Aorta (tissue), 5 donors: ENCODE data around the gene GRM8. TPM values are rescaled to one million over a fixed set of nuclear protein-coding genes. Genes with fewer than 3 reads are reported as not detected.

Source experiments
- ATAC-seq: fragments of 200-7000 bp; cut with Tn5 transposase; one replicate; pipeline ENCODE4 v1.9.1; 2022; ENCODE audit warnings: moderate library complexity; ENCODE audit not compliant: low FRiP score
- DNase-seq, 2 donors: peaks; one replicate each; pipeline ENCODE4 v3.0.0-alpha.2; 2020
- H3K27ac ChIP-seq, 2 donors: one replicate each; pipeline ENCODE4 v1.5.1; 2013; ENCODE audit warnings: low read length in 2 of 2, mild to moderate bottlenecking in 2 of 2, moderate library complexity in 2 of 2, control low read depth in 1 of 2, inconsistent platforms in 1 of 2, low read depth in 1 of 2
- H3K27me3 ChIP-seq, 2 donors: one replicate each; pipeline ENCODE4 v1.6.1; 2013; ENCODE audit warnings: control low read depth in 1 of 2, low read length in 1 of 2, mild to moderate bottlenecking in 1 of 2, moderate library complexity in 1 of 2; ENCODE audit not compliant: insufficient read depth in 2 of 2, control insufficient read depth in 1 of 2
- H3K36me3 ChIP-seq, 2 donors: one replicate each; pipeline ENCODE4 v1.6.1; 2013; ENCODE audit warnings: control low read depth in 1 of 2, low read length in 1 of 2, mild to moderate bottlenecking in 1 of 2; ENCODE audit not compliant: insufficient read depth in 2 of 2, control insufficient read depth in 1 of 2
- H3K4me1 ChIP-seq, 2 donors: one replicate each; pipeline ENCODE4 v1.6.1; 2013; ENCODE audit warnings: low read length in 2 of 2, control low read depth in 1 of 2, mild to moderate bottlenecking in 1 of 2, moderate library complexity in 1 of 2; ENCODE audit not compliant: insufficient read depth in 2 of 2, control insufficient read depth in 1 of 2
- H3K4me3 ChIP-seq, 2 donors: one replicate each; pipeline ENCODE4 v1.5.1; 2013; ENCODE audit warnings: low read length in 2 of 2, control low read depth in 1 of 2, mild to moderate bottlenecking in 1 of 2
- H3K9me3 ChIP-seq: one replicate; pipeline ENCODE4 v1.6.1; 2013; ENCODE audit warnings: mild to moderate bottlenecking, low read length; ENCODE audit not compliant: control insufficient read depth
- WGBS, 2 donors: extraction: QIAGEN DNeasy Blood & Tissue Kit; methylation state at CpG; one replicate each; pipeline ENCODE4 v1.1.7; 2013; 5-methylcytosine and 5-hydroxymethylcytosine counted together
- intact Hi-C, 2 donors: fragments of 100-400 bp; cut with DNase I; formaldehyde crosslinking; loops; one replicate each; pipeline versions ENCODE4 v1.14.2 to v1.15.0; 2022
- polyA plus RNA-seq, 2 donors: library from polyadenylated mRNA; stranded (reverse); fragments of 200-250 nt; gene quantifications; one replicate each; pipeline ENCODE4 v1.2.3, GENCODE V29; 2013
- total RNA-seq, 2 donors: library from RNA; stranded (reverse); fragmentation: NEBNext Ultra II Directional; extraction: Animal tissue kit (Norgen Biotek cat#: 25700); gene quantifications; one replicate each; pipeline ENCODE4 v1.2.1, GENCODE V29; 2021
- donor health status: healthy with polysubstance abuse.
- donor health status: Bipolar disorder and iron deficiency.
- donor health status: DM: no; HTN: no; CAD: no.
- donor health status: DM: no; HTN: no; CAD: no.
- donor health status: DM: yes; HTN: yes; CAD: no.

Gene GRM8
- total and polyA plus RNA-seq, 4 donors: 0.20 TPM; not detected in 3

DNA sequence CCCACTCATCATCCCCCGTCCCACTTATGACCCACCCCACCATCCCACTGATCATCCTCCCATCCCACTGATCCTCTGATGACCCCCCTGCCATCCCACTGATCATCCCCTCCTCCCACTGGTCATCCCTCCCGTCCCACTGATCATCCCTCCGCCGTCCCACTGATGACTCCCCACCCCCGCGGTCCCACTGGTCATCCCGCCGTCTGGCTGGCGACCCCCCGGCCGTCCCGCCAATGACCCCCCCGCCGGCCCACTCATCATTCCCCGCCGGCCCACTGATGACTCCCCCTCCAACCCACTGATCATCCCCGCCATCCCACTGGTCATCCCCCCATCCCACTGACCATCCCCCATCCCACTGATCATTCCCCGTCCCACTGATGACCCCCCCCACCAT, 161.1 kb downstream of the GRM8 start:
- no peaks in the 10 kb centered on the region for H3K27me3 ChIP-seq
- ATAC-seq: no peak
- H3K27ac ChIP-seq: no peak overlapping the region
- intact Hi-C loops: no loop called here
- no peaks in the 10 kb centered on the region for H3K36me3 ChIP-seq
- H3K4me1 ChIP-seq: no peaks in the 10 kb centered on the region
- WGBS, 2 donors: 93 to 96% methylated on average over 16 to 18 of the region's 18 CpGs
- no peak for DNase-seq
- no peak overlapping the region for H3K4me3 ChIP-seq
- H3K9me3 ChIP-seq: no peaks in the 10 kb centered on the region

- ATAC-seq (no peak), DNase-seq (no peak)
- WGBS, 2 donors: 62 to 67% methylated on average over 1 of the region's 1 CpG
- peaks cover 2% of the 10 kb centered on the region for H3K9me3 ChIP-seq
- peaks cover 0 to 2% of the 10 kb centered on the region in 2 donors for H3K27me3 ChIP-seq
- no peak overlapping the region for H3K27ac ChIP-seq
- no peaks in the 10 kb centered on the region for H3K4me1 ChIP-seq
- H3K36me3 ChIP-seq: no peaks in the 10 kb centered on the region
- H3K4me3 ChIP-seq: no peak overlapping the region
- intact Hi-C loops: no loop called here
Observed at GRCh38 chr7:127089146-127089545, 163.6 kb downstream of the GRM8 start.

DNA sequence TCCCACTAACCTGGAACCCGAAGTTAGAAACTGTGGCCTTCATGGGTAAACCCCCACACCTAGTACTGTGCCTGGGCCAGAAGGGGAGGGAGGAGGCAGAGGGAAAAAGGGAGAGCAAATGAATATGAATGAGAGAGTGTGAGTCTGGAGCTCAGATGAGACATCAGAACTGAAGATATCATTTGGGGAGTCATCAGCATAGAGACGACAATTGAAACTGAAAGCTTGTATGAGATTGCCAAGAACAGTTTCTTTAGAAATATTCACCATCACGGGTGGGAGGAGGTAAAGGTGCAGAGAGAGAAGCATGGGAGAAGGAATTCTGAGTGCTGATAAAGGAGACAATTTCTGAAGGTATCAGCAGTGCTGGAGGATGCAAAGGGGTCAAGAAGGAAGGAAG, 171.2 kb downstream of the GRM8 start:
- peaks cover 2% of the 10 kb centered on the region for H3K9me3 ChIP-seq
- WGBS, 2 donors: 62 to 76% methylated on average over 3 of the region's 3 CpGs
- no peaks in the 10 kb centered on the region for H3K36me3 ChIP-seq
- H3K4me3 ChIP-seq: no peak overlapping the region
- no peak overlapping the region for H3K27ac ChIP-seq
- no peak for DNase-seq
- no peak for ATAC-seq
- intact Hi-C loops: no loop called here
- H3K27me3 ChIP-seq: peaks cover 0 to 2% of the 10 kb centered on the region in 2 donors
- H3K4me1 ChIP-seq: no peaks in the 10 kb centered on the region

DNA sequence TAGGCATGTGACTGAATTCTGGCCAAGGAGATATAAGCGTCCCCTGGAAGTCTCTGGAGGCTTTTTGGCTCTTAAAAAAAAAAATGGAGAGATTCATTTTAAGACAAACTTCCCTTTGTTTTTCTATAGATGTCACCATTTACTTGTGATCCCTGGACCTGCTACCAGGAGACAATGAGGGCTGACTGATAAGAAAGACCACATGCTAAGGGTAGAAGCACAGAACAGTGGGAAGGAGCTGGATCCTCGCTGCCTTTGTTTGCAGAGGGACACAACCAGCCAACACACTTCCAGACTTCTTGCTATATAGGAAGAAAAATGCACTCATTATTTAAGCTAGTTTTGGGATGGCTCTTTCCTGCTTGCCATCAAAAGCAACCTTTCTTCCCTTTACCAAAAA, 172.2 kb downstream of the GRM8 start:
- 48 to 55% methylated on average over 2 of the region's 2 CpGs for WGBS, 2 donors
- intact Hi-C loops: no loop called here

GRCh38 chr7:127066974-127067373, 185.8 kb downstream of the GRM8 start:
- Histone ChIP-seq H3K36me3 (no peaks in the 10 kb centered on the region), H3K4me1 (no peaks in the 10 kb centered on the region), H3K9me3 (no peaks in the 10 kb centered on the region), H3K27me3 (no peaks in the 10 kb centered on the region), H3K4me3 (no peak overlapping the region), H3K27ac (no peak overlapping the region)
- DNase-seq (no peak), ATAC-seq (no peak)
- WGBS, 2 donors: 69 to 75% methylated on average over 3 of the region's 3 CpGs
- intact Hi-C loops: no loop called here

More for the DNA sequence above, 172.2 kb downstream of the GRM8 start:
- no peaks in the 10 kb centered on the region for H3K27me3 ChIP-seq
- no peak for ATAC-seq
- DNase-seq: no peak
- H3K36me3 ChIP-seq: no peaks in the 10 kb centered on the region
- no peaks in the 10 kb centered on the region for H3K4me1 ChIP-seq
- H3K27ac ChIP-seq: no peak overlapping the region
- H3K9me3 ChIP-seq: peaks cover 2% of the 10 kb centered on the region
- no peak overlapping the region for H3K4me3 ChIP-seq

- intact Hi-C loops: no loop called here
- DNase-seq: no peak
- Histone ChIP-seq H3K36me3 (no peaks in the 10 kb centered on the region), H3K27me3 (no peaks in the 10 kb centered on the region), H3K9me3 (no peaks in the 10 kb centered on the region), H3K27ac (no peak overlapping the region), H3K4me1 (no peaks in the 10 kb centered on the region), H3K4me3 (no peak overlapping the region)
- WGBS, 2 donors: 85 to 86% methylated on average over 6 of the region's 6 CpGs
- ATAC-seq: no peak
Observed at GRCh38 chr7:127059475-127059874, 193.3 kb downstream of the GRM8 start.

DNA sequence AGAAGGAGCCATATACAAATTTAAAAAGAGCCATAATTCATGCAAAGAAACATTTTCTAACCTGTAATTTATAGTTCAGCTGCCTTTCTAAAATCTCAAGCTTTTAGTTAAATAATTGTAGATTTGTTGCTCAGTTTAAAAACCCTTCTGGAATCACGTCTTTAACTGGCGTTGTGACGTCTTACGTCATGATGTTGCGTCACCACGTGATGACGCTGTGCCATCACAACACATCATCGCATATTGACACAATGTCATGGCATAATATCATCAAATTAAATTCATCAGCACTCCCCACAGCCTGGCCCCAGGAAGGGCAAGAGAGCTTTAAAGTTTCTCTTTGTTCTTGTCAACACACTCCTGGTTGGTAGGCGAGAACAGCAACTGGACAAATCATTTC, 194.8 kb downstream of the GRM8 start:
- Histone ChIP-seq H3K9me3 (no peaks in the 10 kb centered on the region), H3K27me3 (no peaks in the 10 kb centered on the region), H3K4me1 (no peaks in the 10 kb centered on the region), H3K27ac (no peak overlapping the region), H3K4me3 (no peak overlapping the region), H3K36me3 (no peaks in the 10 kb centered on the region)
- intact Hi-C loops: no loop called here
- ATAC-seq: no peak
- DNase-seq: no peak
- WGBS, 2 donors: 65 to 73% methylated on average over 9 of the region's 9 CpGs

DNA sequence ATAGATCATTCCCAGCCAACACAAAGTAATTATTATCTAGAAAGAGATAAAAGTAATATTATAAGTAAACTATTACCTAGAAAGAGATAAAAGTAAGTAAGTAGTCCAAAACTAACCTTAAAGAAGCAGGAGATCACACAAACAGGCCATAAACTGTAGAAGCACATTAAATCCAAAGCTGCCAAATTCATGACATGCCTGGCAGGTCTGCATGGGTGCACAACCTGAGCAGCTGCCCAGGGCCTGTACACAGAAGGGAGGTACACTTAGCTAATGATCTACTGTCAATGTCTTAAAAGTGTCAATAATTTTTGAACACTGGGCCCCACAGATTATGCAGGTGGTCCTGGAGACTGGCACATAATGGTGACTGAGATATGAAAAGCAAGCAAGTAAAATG, 196.5 kb downstream of the GRM8 start:
- Histone ChIP-seq H3K4me3 (no peak overlapping the region), H3K4me1 (no peaks in the 10 kb centered on the region), H3K9me3 (no peaks in the 10 kb centered on the region), H3K36me3 (no peaks in the 10 kb centered on the region), H3K27ac (no peak overlapping the region), H3K27me3 (no peaks in the 10 kb centered on the region)
- ATAC-seq (no peak), DNase-seq (no peak)
- intact Hi-C loops: no loop called here

DNA sequence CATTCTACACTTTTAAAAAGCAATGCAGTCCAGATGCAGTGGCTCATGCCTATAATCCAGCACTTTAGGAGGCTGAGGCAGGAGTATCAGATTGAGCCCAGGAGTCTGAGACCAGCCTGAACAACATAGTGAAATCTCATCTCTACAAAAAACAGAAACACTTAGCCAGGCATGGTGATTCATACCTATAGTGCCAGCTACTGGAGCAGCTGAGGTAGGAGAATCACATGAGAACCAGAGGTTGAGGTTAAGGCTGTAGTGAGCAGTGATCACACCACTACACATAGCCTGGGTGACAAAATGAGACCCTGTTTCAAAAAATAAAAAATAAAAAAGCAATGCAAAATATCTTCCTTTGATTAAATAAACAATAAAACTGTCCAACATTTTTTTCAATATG, 205.2 kb downstream of the GRM8 start:
- Histone ChIP-seq H3K4me1 (no peaks in the 10 kb centered on the region), H3K4me3 (no peak overlapping the region), H3K27ac (no peak overlapping the region), H3K36me3 (no peaks in the 10 kb centered on the region), H3K27me3 (no peaks in the 10 kb centered on the region), H3K9me3 (no peaks in the 10 kb centered on the region)
- DNase-seq (no peak), ATAC-seq (no peak)
- intact Hi-C loops: no loop called here
